Loucy (cell line): ENCODE results near the gene AASS.

Source experiments
- H2AFZ ChIP-seq: fragments of 200-600 bp; sonication (generic); 2 replicates; pipeline ENCODE4 v1.6.0; 2016; ENCODE audit warnings: antibody characterized with exemption, mild to moderate bottlenecking, low read length, moderate library complexity
- H3F3A ChIP-seq: fragments of 200-600 bp; 2 replicates; pipeline ENCODE4 v1.6.0; 2016; ENCODE audit warnings: antibody characterized with exemption, low read depth, mild to moderate bottlenecking
- H3K27me3 ChIP-seq: fragments of 200-600 bp; sonication (generic); 2 replicates; pipeline ENCODE4 v1.6.1; 2014; ENCODE audit warnings: low read length, mild to moderate bottlenecking; ENCODE audit not compliant: insufficient read depth, poor library complexity, severe bottlenecking
- H3K36me3 ChIP-seq: fragments of 200-600 bp; sonication (generic); 2 replicates; pipeline ENCODE4 v1.6.1; 2016; ENCODE audit warnings: low read length; ENCODE audit not compliant: insufficient read depth
- H3K4me1 ChIP-seq: fragments of 200-600 bp; sonication (generic); 2 replicates; pipeline ENCODE4 v1.5.1; 2014; ENCODE audit warnings: low read length, mild to moderate bottlenecking; ENCODE audit not compliant: insufficient read depth, poor library complexity, severe bottlenecking
- H3K4me2 ChIP-seq: fragments of 200-600 bp; sonication (generic); 2 replicates; pipeline ENCODE4 v1.6.0; 2014; ENCODE audit warnings: antibody characterized with exemption, low read length, low read depth, mild to moderate bottlenecking; ENCODE audit not compliant: poor library complexity, severe bottlenecking
- H3K4me3 ChIP-seq: fragments of 200-600 bp; sonication (generic); 2 replicates; pipeline ENCODE4 v1.5.1; 2014; ENCODE audit warnings: low read length, mild to moderate bottlenecking, mixed read lengths; ENCODE audit not compliant: poor library complexity, severe bottlenecking
- H3K79me2 ChIP-seq: fragments of 200-600 bp; sonication (generic); 2 replicates; pipeline ENCODE4 v1.6.1; 2014; ENCODE audit warnings: low read length; ENCODE audit not compliant: insufficient read depth
- H3K9ac ChIP-seq: fragments of 200-600 bp; sonication (generic); 2 replicates; pipeline ENCODE4 v1.6.0; 2014; ENCODE audit warnings: mild to moderate bottlenecking, low read depth, low read length, moderate library complexity; ENCODE audit not compliant: poor library complexity, severe bottlenecking
- H3K9me2 ChIP-seq: fragments of 200-600 bp; sonication (generic); replicated peaks from 2 replicates; pipeline ENCODE4 v1.6.1; 2016; ENCODE audit warnings: low read depth, low read length, mixed read lengths
- H3K9me3 ChIP-seq: fragments of 200-600 bp; sonication (generic); 2 replicates; pipeline ENCODE4 v1.6.1; 2014; ENCODE audit warnings: mild to moderate bottlenecking, antibody characterized with exemption, low read length, low read depth; ENCODE audit not compliant: insufficient read depth
- H4K20me1 ChIP-seq: fragments of 200-600 bp; sonication (generic); 2 replicates; pipeline ENCODE4 v1.6.0; 2014; ENCODE audit warnings: antibody characterized with exemption, low read length, mild to moderate bottlenecking; ENCODE audit not compliant: insufficient read depth, poor library complexity, severe bottlenecking
- EZH2phosphoT487 ChIP-seq: fragments of 200-600 bp; IDR thresholded peaks from 2 replicates; pipeline ENCODE4 v1.6.1; 2018; ENCODE audit warnings: antibody characterized with exemption, mild to moderate bottlenecking, moderate library complexity, borderline replicate concordance
- TF ChIP-seq, protein P1 (sequence below): fragments of 200-600 bp; sonication (generic); conservative IDR thresholded peaks from 2 replicates; pipeline ENCODE4 v1.5.1; 2014; ENCODE audit warnings: mild to moderate bottlenecking, antibody characterized with exemption, low read length

AASS gene

DNA sequence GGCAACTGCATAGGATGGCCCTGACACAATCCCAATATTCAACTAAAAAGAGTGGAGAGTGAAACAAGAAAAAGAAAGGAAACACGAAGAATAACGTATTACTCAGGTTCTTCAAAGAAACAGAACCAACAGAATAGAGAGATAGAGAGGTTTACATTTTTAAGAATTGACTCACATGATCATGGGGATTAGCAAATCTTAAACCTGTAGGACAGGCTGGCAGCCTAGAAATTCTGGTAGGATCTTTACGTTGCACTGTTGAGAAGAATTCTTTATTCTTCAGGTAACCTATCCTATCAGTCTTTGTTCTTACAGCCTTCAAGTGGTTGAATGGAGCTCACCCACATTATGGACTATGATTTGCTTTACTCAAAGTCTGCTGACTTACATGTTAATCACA is 103.9 kb downstream of the AASS start:
- no peaks in the 10 kb centered on the region for H4K20me1 ChIP-seq
- no peaks in the 10 kb centered on the region for H3K79me2 ChIP-seq
- no peak overlapping the region for H2AFZ ChIP-seq
- no peaks in the 10 kb centered on the region for H3K9me2 ChIP-seq
- no peak overlapping the region for H3K9ac ChIP-seq
- H3K9me3 ChIP-seq: no peaks in the 10 kb centered on the region
- no peak overlapping the region for H3K4me2 ChIP-seq
- H3K4me3 ChIP-seq: no peak overlapping the region
- no peaks in the 10 kb centered on the region for H3F3A ChIP-seq
- no peaks in the 10 kb centered on the region for H3K36me3 ChIP-seq
- TF ChIP-seq, protein P1, sequence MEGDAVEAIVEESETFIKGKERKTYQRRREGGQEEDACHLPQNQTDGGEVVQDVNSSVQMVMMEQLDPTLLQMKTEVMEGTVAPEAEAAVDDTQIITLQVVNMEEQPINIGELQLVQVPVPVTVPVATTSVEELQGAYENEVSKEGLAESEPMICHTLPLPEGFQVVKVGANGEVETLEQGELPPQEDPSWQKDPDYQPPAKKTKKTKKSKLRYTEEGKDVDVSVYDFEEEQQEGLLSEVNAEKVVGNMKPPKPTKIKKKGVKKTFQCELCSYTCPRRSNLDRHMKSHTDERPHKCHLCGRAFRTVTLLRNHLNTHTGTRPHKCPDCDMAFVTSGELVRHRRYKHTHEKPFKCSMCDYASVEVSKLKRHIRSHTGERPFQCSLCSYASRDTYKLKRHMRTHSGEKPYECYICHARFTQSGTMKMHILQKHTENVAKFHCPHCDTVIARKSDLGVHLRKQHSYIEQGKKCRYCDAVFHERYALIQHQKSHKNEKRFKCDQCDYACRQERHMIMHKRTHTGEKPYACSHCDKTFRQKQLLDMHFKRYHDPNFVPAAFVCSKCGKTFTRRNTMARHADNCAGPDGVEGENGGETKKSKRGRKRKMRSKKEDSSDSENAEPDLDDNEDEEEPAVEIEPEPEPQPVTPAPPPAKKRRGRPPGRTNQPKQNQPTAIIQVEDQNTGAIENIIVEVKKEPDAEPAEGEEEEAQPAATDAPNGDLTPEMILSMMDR: no peak
- no peak for TF ChIP-seq EZH2phosphoT487
- no peaks in the 10 kb centered on the region for H3K27me3 ChIP-seq
- no peaks in the 10 kb centered on the region for H3K4me1 ChIP-seq

DNA sequence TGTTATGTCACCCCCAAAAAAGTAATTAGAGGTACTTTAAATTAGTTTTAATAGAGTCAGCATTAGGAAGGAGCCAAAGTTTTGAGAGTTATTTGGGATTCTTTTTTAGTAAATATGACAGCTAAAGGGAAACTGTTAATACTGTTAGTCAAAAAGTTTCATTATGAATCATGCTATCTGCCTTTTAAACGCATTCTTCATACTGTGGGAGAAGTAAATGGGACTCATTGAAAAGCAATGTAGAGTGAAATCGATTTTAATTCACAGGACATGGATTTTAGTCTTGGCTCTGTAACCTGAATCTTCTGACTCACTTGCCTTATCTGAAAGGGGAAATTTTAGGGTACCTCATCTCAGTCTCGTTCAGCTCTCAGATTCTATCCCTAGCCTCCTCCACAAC is 105.1 kb downstream of the AASS start:
- H3K27me3 ChIP-seq: no peaks in the 10 kb centered on the region
- no peaks in the 10 kb centered on the region for H3K9me3 ChIP-seq
- no peaks in the 10 kb centered on the region for H3K36me3 ChIP-seq
- no peak for TF ChIP-seq EZH2phosphoT487
- TF ChIP-seq, protein P1: no peak
- no peaks in the 10 kb centered on the region for H4K20me1 ChIP-seq
- no peak overlapping the region for H3K9ac ChIP-seq
- no peaks in the 10 kb centered on the region for H3K4me1 ChIP-seq
- no peaks in the 10 kb centered on the region for H3F3A ChIP-seq
- no peak overlapping the region for H2AFZ ChIP-seq
- no peak overlapping the region for H3K4me2 ChIP-seq
- H3K79me2 ChIP-seq: no peaks in the 10 kb centered on the region
- H3K9me2 ChIP-seq: no peaks in the 10 kb centered on the region
- H3K4me3 ChIP-seq: no peak overlapping the region

DNA sequence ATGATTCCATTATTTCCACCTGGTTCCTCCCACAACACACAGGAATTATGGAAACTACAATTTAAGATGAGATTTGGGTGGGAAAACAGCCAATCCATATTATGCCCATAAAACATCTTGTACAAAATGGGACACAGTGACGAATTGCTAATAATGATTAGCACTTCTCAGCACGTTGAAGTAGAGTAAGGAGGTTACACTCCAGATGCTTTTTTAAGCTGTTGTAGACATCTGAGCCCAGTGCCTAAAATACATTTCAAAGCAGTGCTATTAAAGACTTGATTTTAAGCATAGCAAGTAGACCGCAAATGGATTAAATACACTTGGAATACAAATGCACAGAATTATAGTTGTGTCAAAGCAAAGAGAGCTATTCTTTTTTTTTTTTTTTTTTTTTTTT is 105.9 kb downstream of the AASS start:
- Histone ChIP-seq H4K20me1 (no peaks in the 10 kb centered on the region), H3K4me3 (no peak overlapping the region), H3K4me1 (no peaks in the 10 kb centered on the region), H3K9me2 (no peaks in the 10 kb centered on the region), H2AFZ (no peak overlapping the region), H3K79me2 (no peaks in the 10 kb centered on the region), H3K4me2 (no peak overlapping the region), H3K27me3 (no peaks in the 10 kb centered on the region), H3K9me3 (no peaks in the 10 kb centered on the region), H3F3A (no peaks in the 10 kb centered on the region), H3K36me3 (no peaks in the 10 kb centered on the region), H3K9ac (no peak overlapping the region)
- no peak for TF ChIP-seq EZH2phosphoT487
- TF ChIP-seq, protein P1: no peak
